Adrenal gland (tissue), 5 donors: ENCODE data around the gene LSAMP.

Experiments
- POLR2A ChIP-seq, 2 donors: fragments of 450-650 bp; IDR thresholded peaks; one replicate each; pipeline ENCODE4 v1.6.1; 2017; ENCODE audit warnings: antibody characterized with exemption in 2 of 2, mild to moderate bottlenecking in 2 of 2, moderate library complexity in 1 of 2
- TF ChIP-seq, protein P1 (sequence below), 6 experiments: fragments of 450-650 bp in 4 of 6; fragments of 200-600 bp in 2 of 6; sonication (generic) in 1 of 6; IDR thresholded peaks; 1 replicate in 5 of 6; 2 replicates in 1 of 6; pipeline versions ENCODE4 v1.5.1 to v1.8.0; 2016 to 2021; ENCODE audit warnings: antibody characterized with exemption in 6 of 6, mild to moderate bottlenecking in 2 of 6, moderate library complexity in 1 of 6
- donor health status: DM: no; HTN: no; CAD: no.

DNA sequence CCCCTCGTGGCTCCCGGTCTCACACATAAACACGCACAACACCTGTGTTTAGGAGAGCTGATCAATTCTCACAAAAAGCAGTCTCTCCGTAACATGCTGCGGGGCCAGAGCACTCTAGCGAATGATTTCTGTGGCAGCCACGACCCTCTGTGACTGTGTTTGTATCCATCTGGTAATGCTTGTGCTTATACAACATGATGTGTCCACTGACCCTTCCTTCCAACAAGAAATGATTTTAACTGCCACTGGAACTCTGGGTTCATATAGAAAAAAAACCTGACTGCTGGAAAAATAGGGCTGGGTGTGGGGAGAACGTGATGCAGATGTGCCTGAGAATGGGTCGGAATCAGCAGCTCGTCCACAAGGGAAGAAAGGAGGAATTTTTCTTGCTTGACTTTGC is 411.8 kb downstream of the LSAMP start:
- TF ChIP-seq POLR2A (IDR thresholded peaks at IDR 0.05): no peak
- TF ChIP-seq, protein P1, sequence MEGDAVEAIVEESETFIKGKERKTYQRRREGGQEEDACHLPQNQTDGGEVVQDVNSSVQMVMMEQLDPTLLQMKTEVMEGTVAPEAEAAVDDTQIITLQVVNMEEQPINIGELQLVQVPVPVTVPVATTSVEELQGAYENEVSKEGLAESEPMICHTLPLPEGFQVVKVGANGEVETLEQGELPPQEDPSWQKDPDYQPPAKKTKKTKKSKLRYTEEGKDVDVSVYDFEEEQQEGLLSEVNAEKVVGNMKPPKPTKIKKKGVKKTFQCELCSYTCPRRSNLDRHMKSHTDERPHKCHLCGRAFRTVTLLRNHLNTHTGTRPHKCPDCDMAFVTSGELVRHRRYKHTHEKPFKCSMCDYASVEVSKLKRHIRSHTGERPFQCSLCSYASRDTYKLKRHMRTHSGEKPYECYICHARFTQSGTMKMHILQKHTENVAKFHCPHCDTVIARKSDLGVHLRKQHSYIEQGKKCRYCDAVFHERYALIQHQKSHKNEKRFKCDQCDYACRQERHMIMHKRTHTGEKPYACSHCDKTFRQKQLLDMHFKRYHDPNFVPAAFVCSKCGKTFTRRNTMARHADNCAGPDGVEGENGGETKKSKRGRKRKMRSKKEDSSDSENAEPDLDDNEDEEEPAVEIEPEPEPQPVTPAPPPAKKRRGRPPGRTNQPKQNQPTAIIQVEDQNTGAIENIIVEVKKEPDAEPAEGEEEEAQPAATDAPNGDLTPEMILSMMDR (IDR thresholded peaks at IDR 0.05): no peak
